Midbrain (tissue), 1 donor: ENCODE data around the gene ACP7.
"Not testable (repeated sequence)": the region's sequence is repeated elsewhere in the genome, so short reads cannot be mapped to it uniquely, and the experiment has no call there.

Experiments used
- DNase-seq: peaks from one replicate; lab custom pipeline; 2025; lab: John Stamatoyannopoulos, UW

Gene ACP7

DNA sequence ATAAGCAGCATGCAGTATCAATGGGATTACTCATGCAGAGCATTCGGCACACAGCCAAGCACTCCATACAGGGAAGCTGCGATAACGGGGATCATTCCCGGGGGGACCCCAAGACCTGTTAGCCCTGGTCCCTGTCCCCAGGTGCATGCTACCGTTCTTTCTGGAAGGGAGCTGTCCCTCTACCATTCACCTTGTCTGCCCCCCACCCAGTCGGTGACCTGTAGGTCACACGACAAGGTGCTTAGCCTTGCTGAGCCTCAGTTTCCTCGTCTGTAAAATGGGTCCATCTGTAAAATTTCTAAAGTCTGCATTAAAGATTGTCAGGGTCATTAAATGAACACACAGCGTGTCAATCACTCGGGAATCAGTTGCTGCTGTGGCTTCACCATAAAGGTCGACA is 6.8 kb upstream of the ACP7 start:
- no peak for DNase-seq

DNA sequence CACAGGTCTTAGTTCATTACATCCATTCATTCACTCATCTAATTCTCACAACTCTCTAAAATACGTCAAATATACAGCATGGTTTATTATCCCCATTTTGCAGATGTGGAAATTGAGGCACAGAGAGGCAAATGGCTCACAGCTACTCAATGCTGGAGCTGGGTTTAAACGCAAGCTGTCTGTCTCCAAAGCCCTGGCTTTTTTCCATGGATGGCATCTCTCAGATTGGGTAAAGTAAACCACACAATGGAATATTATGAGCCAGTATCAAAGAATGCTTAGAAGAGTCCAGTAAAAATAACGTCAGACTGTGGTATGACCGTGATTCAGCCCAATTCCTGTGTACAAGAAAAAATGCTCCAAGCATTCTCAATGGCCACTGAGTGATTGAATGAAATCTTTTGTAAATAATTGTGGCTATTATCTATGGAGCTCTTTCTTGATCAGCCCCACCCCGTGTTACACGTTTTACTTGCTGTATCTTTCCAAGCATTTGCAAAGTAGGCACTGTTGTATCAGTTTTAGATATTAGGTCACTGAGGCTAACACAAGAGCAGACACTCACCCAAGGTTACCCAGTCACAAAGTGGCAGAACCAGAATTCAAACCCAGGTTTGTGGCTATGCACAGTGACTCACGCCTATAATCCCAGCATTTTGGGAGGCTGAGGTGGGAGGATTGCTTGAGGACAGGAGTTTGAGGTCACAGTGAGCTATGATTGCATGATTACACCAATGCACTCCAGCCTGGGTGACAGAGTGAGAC is 5.5 kb upstream of the ACP7 start:
- DNase-seq: peak; percentile 87

DNA sequence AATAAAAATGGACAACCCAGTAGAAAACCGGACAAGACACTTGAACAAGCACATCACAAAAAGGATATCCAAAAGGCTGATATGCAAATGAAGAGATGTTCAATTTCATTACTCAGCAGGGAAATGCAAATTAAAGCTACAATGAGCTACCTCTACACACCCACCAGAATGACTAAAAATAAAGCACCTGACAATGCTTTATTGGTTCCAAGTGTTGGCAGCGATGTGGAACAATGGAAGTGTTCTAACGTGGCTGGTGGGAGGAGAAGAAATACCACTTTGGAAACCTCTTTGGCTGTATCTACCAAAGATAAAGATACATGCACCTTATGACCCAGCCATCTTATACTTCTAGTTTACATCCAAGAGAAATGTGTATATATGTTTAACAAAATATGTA is 3.7 kb upstream of the ACP7 start:
- DNase-seq: no peak

DNA sequence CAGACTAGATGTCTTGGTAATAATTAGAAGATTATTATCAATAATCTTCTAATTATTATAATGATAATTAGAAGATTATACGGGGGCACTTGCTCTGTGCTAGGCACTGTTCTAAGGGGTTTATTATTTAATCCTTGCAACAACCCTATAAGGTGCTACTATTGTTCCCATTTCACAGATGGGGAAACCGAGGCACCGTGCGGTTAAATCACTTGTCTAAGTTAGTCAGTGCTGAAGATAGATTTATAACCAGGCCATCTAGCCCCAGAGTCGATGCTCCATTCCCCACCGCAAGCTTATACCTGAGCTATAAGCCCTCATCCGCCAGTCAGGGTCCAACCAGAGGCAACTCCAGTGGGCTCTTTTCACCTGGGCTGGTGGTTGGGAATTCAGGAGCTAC is 2.0 kb upstream of the ACP7 start:
- DNase-seq: no peak

DNA sequence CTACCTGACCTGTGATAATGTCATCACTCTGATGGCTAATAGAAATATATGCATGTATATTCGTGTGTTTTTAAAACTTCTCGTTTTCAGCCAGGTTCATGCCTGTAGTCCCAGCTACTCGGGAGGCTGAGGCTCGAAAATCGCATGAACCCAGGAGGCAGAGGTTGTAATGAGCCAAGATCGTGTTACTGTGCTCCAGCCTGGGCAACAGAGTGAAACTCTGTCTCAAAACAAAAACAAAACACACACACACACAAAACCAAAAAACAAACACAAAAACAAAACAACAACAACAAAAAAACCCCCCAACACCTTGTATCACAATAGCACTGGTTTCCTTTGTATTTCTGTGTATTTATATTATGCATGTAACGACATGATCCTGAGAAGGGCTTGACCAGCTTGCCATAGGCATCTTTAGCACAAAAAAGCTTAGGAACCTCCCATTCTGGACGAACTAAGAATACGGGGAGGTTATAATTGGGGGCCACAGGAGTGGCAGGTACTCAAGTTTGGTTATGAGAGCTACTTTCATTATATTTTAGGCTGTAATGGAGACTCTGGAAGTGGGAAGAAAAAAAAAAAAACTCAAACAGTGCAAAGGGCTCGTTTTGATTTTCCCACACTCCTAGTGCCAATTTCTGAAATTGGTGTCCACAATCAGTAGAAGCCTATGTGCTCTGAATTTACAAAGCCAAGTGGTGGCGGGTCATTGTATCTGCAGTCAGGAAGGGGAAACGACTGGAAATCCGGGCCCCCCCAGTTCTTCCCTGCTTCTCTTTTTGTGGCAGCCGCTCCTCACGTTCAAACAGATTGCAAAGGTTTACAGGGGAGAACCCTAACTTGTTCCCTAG is 1.2 kb upstream of the ACP7 start:
- peak; percentile 17 for DNase-seq

DNA sequence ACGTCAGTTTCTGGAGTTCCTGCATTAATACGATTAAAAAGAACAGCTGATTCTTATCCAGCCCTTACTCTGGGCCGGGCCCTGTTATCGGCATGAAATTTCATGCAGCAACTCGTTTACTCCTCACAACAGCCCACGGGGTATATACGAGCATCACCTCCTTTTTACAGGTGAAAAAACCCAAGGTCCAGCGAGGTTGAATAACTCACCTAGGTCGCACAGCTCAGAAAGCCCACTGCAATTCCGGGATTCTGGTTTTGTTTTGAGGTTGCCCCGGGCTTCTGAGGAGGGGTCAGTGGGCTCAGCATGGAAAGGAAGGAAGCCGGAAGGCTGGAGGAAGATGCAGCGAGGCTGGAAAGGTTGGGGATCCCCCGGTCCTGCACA is 577 bp upstream of the ACP7 start:
- no peak for DNase-seq

DNA sequence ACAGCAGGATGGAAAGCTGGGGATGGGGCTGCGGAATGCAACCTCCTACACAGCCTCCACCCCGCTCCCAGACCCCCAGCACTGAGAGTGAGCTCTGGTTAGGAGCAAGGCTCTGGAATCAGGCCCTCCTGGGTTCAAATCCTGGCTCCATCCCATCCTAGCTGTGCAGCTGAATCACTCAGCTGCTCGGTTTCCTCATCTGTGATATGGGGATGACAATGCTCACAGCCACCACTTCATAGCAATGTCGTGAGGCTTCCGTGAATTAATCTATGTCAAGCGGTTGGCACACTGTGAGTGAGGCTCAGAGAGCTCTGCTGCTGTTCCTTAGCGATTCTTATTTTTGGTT is 538 bp downstream of the ACP7 start:
- DNase-seq: no peak

DNA sequence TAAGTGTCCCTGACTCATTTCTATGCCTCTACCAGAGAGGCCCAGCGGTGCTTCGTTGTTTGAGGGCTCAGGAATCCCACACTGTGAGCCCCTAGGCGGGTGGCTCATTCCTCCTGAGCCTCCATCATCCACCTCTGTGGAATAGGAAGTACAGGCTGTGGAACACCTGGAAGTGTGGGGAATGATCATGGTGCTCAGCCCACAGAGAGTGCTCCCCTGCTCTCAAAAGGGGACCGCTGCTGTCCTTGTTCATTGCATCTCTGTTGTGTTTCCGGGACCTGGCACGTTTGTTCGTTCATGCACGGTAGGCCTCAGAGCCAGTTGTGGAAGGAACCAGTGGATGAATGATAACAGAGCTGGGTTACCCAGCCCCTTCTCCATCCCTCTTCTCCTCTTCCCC is 1.2 kb downstream of the ACP7 start:
- no peak for DNase-seq

DNA sequence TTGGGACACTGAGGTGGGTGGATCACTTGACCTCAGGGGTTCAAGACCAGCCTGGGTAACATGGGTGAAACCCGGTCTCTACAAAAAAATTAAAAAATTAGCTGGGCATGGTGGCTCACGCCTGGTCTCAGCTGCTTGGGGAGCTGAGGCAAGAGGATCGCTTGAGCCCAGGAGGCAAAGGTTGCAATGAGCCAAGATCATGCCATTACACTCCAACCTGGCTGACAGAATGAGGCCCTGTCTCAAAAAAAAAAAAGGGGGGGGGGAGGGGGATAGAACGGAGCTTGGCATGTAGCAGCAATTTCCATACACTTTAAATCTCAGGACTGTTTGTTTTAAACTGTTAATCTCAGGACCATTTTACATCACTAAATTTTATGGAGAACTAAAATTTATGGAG is 2.2 kb downstream of the ACP7 start:
- no peak for DNase-seq

DNA sequence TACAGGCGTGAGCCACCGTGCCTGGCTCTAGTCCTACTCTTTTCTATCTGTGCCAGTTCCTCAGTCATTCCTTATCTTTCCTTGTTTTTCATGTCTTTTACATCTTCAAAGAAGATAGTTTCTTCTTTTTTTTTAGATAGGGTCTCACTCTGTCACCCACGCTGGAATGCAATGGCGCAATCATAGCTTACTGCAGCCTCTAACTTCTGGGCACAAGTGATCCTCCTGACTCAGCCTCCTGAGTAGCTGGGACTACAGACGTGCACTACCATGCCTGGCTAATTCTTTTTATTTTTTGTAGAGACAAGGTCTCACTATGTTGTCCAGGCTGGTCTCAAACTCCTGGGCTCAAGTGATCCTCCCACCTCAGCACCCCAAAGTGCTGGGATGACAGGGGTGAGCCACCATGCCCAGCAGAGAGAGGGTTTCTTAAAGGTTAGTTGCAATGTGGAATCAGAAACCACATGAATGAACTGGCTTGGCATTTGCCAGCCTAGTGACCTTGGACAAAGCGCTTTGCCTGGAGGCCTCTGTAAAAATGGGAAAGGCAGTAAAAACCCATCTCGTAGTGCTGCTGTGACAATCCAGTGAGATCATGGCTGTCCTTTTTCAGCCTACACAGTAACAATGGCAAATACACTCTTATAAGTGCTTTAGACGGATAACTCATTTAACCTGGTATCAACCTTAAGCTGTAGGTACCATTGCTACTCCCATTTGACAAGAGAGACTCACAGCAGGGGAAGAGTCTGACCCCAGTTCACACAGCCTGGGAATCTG is 3.9 kb downstream of the ACP7 start:
- DNase-seq: no peak

DNA sequence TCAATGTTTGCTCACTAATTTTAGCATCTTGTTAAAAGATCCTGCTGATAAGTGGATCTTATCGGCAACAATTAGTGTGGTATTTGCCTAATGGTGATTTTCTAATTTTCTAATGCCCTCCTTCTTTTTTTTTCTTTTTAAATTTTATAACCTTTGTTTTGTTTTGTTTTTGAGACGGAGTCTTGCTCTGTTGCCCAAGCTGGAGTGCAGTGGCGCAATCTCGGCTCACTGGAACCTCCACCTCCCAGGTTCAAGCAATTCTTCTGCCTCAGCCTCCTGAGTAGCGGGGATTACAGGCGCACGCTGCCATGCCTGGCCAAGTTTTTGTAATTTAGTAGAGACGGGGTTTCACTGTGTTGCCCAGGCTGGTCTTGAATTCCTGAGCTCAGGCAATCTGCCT is 5.8 kb downstream of the ACP7 start:
- DNase-seq: not testable (repeated sequence)

DNA sequence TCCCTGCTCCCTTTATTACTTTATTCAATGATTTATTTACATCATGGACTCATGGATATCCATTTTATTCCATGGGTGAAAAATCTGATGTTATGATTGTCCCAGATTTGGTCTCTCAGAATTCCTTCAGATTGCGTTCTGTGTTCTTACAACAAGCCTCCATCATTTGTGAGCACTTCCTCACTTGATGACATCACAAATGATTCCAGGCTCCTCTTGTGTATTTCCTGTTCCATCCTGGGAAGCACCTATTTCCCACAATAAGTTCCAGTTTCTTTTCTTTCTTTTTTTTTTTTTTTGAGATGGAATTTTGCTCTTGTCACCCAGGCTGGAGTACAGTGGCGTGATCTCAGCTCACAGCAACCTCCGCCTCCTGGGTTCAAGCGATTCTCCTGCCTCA is 6.7 kb downstream of the ACP7 start:
- no peak for DNase-seq

DNA sequence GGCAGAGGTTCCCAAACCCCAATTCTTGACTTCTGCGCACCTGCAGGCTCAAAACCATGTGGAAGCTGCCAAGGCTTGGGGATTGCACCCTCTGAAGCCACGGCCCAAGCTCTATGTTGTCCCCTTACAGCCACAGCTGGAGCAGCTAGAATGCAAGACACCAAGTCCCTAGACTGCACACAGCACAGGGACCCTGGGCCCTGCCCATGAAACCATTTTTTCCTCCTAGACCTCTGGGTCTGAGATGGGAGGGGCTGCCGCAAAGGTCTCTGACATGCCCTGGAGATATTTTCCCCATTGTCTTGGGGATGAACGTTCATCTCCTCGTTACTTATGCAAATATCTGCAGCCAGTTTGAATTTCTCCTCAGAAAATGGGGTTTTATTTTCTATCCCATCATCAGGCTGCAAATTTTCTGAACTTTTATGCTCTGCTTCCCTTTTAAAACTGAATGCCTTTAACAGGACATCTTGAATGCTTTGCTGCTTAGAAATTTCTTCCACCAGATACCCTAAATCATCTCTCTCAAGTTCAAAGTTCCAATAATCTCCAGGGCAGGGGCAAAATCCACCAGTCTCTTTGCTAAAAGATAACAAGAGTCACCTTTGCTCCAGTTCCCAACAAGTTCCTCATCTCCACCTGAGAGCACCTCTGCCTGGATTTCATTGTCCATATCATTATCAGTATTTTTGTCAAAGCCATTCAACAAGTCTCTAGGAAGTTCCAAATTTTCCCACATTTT is 11.8 kb downstream of the ACP7 start:
- DNase-seq: not testable (repeated sequence)

DNA sequence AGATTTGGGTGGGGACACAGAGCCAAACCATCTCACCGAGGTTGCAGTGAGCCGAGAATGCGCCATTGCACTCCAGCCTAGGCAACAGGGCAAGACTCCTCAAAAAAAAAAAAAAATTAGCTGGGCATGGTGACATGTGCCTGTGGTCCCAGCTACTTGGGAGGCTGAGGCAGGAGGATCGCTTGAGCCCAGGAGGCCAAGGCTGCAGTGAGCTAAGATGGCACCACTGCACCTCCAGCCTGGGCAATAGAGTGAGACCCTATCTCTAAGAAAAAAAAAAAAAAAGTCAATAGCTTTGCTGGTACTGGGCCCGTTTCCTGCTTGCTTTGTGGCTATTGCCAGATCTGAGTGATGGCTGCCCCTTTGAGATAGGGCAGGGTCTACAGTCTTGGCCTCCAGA is 13.1 kb downstream of the ACP7 start:
- DNase-seq: no peak

DNA sequence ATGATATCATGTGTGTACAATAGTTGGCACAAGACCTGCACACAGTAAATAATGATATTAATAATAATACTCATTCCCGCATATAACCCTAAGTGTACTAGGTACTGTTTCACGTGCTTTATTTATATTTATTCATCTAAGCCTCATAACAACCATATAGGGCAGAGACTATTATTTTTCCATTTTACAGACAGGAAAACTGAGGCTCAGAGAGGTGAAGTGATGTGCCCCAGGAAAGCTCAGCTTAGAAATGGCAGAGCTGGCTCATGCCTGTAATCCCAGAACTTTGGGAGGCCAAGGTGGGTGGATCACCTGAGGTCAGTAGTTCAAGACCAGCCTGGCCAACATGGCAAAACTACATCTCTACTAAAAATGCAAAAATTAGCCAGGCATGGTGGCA is 13.6 kb downstream of the ACP7 start:
- no peak for DNase-seq

DNA sequence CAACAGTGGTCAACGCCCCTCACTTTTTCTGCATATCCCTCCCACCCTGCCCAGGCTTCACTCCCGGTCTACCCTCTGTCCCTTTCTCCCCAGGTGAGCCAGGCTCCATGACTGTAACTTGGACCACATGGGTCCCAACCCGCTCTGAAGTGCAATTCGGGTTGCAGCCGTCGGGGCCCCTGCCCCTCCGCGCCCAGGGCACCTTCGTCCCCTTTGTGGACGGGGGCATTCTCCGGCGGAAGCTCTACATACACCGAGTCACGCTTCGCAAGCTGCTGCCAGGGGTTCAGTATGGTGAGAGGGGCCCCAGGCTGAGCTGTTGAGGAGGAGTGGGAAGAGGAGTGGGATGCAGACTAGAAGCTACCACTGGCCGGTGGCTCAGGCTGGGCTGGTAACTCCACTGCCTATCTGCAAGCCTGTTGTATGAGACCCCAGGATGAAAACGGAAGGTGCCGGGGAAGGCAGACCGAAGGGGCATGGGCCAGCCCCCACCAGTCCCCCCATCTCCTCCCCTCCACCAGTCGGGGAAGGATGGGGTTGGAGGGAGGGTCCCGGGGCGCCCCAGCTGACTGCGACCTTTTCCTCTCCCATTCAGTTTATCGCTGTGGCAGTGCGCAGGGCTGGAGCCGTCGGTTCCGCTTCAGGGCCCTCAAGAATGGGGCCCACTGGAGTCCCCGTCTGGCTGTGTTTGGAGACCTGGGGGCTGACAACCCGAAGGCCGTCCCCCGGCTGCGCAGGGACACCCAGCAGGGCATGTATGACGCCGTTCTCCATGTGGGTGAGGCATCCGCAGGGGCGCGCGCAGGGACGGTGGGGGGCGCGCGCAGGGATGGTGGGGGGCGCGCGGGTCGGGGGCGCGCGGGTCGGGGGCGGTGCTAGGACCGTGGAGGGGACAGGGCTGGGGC is 14.4 kb downstream of the ACP7 start:
- no peak for DNase-seq

DNA sequence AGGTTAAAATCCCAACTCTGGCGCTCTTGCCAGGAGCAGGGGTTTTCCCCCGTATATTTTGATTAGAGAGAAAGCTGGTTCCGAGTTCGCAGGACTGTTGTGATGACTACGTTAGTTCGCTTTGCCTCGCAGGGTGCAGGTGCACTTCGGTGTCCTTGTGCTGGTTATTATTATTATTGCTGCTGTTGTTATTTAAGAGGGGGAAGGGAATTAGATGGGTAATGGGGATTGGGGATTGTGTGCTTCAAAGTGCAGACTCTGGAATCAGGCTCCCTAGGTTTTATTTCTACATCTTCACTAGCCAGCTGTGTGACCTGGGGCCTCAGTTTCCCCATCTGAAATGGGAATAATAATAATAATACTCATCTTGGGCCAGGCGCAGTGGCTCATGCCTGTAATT is 15.2 kb downstream of the ACP7 start:
- DNase-seq: no peak

DNA sequence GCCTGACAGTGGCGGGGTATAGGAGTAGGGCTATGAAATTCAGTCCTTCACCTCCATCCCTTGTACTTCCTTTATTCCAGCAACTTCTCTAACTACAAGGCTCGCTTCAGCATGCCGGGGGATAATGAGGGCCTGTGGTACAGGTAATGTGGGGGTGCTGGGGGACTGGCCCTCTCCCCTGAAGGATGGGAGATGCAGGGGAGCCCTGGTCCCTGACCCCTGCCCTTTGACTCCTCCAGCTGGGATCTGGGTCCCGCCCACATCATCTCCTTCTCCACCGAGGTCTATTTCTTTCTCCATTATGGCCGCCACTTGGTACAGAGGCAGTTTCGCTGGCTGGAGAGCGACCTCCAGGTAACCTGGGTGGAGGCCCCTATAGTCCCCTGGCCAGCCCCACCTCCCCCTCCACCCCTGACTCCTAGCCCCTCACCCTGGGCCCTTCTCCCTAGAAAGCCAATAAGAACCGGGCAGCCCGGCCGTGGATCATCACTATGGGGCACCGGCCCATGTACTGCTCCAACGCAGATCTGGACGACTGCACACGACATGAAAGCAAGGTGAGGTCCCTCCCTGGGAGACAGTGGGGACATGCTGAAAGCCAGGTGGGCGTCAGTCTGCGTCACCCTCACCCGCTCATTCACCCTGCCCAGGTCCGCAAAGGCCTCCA is 16.5 kb downstream of the ACP7 start:
- no peak for DNase-seq

DNA sequence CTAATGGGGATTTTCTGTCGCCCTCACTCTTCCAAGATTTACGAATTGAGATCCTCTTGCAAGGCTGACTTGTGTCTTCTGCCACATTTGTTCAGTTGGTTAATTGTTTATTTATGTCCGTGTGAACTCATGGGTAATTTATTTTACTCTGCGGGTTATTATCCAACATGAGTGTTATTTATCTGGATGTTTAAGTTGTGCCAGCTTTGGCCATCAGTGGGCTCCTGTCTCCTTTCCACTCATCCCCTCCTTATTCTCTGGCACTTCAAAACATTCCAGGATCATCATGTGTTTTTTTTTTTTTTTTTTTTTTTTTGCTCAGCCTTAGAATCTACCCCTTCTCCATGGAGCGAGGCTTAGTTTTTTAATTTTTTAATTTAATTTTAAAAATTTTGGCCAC is 19.0 kb downstream of the ACP7 start:
- DNase-seq: no peak

DNA sequence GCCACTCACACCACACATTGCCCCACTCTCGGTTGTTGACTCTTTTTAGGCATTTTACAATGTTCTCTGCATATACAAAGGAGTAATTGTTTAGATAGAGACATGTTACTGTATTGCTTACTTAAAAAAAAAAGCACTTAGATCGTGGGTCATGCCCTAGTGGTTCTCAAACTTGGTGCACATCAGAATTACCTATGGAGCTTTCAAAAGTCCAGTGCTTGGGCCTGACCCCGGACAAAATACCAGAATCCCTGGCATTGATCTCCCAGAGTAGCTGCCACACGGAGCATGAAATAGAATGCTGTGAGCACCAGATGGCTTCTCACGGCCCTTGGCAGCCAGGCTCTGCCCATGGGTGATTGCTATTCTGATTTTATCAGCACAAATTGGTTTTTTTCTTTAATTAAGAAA is 20.0 kb downstream of the ACP7 start:
- peak; percentile 35 for DNase-seq

DNA sequence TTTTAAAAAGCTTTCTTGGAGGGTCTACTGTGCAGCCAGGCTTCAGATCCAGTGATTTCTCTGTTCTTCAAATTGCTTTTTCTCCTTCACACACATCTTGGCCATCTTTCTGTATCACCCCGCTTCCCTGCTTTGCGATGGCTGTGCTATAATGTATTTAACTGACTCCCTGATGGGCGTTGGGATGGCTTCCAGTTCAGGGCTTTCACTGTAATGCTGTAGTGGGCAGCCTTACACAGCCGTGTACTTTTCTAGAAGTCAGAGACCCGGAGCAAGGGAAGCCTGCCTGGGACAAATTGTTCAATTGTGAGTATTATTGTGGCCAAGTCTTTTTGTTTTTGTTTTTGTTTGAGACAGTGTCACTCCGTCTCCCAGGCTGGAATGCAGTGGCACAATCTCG is 22.0 kb downstream of the ACP7 start:
- DNase-seq: peak; percentile 14
